ENCODE measurements around the gene TMEM116. TPM values are rescaled to one million over a fixed set of nuclear protein-coding genes. Genes with fewer than 3 reads are reported as not detected.
A peak's percentile ranks its signal among the peaks of the same experiment; 100 is the strongest.
"Not testable (repeated sequence)": the region's sequence is repeated elsewhere in the genome, so short reads cannot be mapped to it uniquely, and the experiment has no call there.

TMEM116 gene
- total RNA-seq, 1 experiment from 2014 or later, result 4.4 TPM

DNA sequence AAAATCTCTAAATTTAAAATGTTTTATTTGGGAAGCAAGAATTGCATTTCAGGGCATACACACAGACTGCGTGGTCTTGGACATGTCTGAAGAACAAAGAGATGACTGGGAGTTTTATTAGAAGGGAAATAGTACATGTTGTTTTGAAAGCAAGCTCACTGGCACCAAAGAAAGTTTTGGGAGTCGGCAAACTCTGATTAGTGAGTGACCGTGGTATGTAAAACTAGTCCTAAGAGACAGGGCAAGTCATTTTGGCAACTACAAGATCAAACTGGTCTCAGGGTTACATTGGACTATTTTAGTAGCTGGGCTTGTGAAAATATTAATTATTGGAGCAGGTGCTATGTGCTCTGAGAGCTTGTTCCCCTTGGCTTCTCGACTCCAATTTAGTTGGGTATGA is 14.9 kb downstream of the TMEM116 start:
- POLR2A ChIA-PET (ENCODE audit: unreplicated experiment), result no interaction called here
- Histone ChIP-seq H3K36me3 (ENCODE audit: low read depth, low read length) (no peaks in the 10 kb centered on the region), H4K20me1 (ENCODE audit: low read length) (no peaks in the 10 kb centered on the region), H3K79me2 (ENCODE audit: low read length) (no peaks in the 10 kb centered on the region), H3K9me2 (replicated peaks; ENCODE audit: low read length) (no peaks in the 10 kb centered on the region), H3K27me3 (ENCODE audit: low read length) (no peaks in the 10 kb centered on the region), H3F3A (ENCODE audit: low read length, unreplicated experiment) (no peaks in the 10 kb centered on the region), H3K9ac (ENCODE audit: low read length) (no peak overlapping the region), H3K27ac (ENCODE audit: low read length) (no peak overlapping the region), H3K4me2 (ENCODE audit: low read length) (no peak overlapping the region), H3K4me1 (ENCODE audit: insufficient read depth, low read length) (peaks cover 5% of the 10 kb centered on the region; the same call in 1 of the 2 replicates), H2AFZ (ENCODE audit: low read length) (no peak overlapping the region), H3K9me3 (ENCODE audit: low read length) (no peaks in the 10 kb centered on the region), H3K4me3 (ENCODE audit: low read length) (no peak overlapping the region)
- TF ChIP-seq EZH2phosphoT487 (IDR thresholded peaks at IDR 0.05; ENCODE audit: borderline replicate concordance, low read length) (no peak), EZH2 (IDR thresholded peaks at IDR 0.05; ENCODE audit: low read length, unreplicated experiment) (no peak)
- TF ChIP-seq, protein P1, sequence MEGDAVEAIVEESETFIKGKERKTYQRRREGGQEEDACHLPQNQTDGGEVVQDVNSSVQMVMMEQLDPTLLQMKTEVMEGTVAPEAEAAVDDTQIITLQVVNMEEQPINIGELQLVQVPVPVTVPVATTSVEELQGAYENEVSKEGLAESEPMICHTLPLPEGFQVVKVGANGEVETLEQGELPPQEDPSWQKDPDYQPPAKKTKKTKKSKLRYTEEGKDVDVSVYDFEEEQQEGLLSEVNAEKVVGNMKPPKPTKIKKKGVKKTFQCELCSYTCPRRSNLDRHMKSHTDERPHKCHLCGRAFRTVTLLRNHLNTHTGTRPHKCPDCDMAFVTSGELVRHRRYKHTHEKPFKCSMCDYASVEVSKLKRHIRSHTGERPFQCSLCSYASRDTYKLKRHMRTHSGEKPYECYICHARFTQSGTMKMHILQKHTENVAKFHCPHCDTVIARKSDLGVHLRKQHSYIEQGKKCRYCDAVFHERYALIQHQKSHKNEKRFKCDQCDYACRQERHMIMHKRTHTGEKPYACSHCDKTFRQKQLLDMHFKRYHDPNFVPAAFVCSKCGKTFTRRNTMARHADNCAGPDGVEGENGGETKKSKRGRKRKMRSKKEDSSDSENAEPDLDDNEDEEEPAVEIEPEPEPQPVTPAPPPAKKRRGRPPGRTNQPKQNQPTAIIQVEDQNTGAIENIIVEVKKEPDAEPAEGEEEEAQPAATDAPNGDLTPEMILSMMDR (conservative IDR thresholded peaks at IDR 0.05; ENCODE audit: low read depth, low read length), result no peak
- CTCF ChIA-PET, result no interaction called here
- intact Hi-C loops (cut with micrococcal nuclease), result no loop called here
- DNase-seq (no peak), ATAC-seq (no peak)
- no TSS peak for BruUV-seq (replicated peaks)

DNA sequence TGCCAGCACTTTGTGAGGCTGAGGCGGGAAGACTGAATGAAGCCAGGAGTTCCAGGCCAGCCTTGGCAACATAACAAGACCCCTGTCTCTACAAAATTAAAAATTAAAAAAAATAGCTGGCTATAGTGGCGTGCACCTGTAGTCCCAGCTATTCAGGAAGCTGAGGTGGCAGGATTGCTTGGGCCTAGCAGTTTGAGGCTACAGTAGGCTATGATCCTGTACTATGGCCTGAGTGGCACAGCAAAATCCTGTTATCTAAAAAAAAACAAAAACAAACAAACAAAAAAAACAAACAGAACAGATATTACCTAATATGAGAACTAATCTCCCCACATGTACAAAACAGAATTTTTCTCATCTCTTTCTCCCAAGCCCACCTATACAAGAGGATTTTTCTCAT is 15.7 kb downstream of the TMEM116 start:
- POLR2A ChIA-PET (ENCODE audit: unreplicated experiment), result no interaction called here
- no peak for ATAC-seq
- Histone ChIP-seq H3K4me1 (ENCODE audit: insufficient read depth, low read length) (peaks cover 5% of the 10 kb centered on the region; the same call in 1 of the 2 replicates), H3F3A (ENCODE audit: low read length, unreplicated experiment) (no peaks in the 10 kb centered on the region), H3K27me3 (ENCODE audit: low read length) (no peaks in the 10 kb centered on the region), H3K79me2 (ENCODE audit: low read length) (no peaks in the 10 kb centered on the region), H3K4me2 (ENCODE audit: low read length) (no peak overlapping the region), H3K9me2 (replicated peaks; ENCODE audit: low read length) (no peaks in the 10 kb centered on the region), H4K20me1 (ENCODE audit: low read length) (no peaks in the 10 kb centered on the region), H2AFZ (ENCODE audit: low read length) (no peak overlapping the region), H3K36me3 (ENCODE audit: low read depth, low read length) (no peaks in the 10 kb centered on the region), H3K9me3 (ENCODE audit: low read length) (no peaks in the 10 kb centered on the region), H3K4me3 (ENCODE audit: low read length) (no peak overlapping the region), H3K27ac (ENCODE audit: low read length) (no peak overlapping the region), H3K9ac (ENCODE audit: low read length) (no peak overlapping the region)
- DNase-seq, result no peak
- intact Hi-C loops (cut with micrococcal nuclease), result no loop called here
- TF ChIP-seq, protein P1 (conservative IDR thresholded peaks at IDR 0.05; ENCODE audit: low read depth, low read length), result no peak
- TF ChIP-seq EZH2 (IDR thresholded peaks at IDR 0.05; ENCODE audit: low read length, unreplicated experiment), result no peak
- TF ChIP-seq EZH2phosphoT487 (IDR thresholded peaks at IDR 0.05; ENCODE audit: borderline replicate concordance, low read length), result no peak
- CTCF ChIA-PET, result no interaction called here
- no TSS peak for BruUV-seq (replicated peaks)

DNA sequence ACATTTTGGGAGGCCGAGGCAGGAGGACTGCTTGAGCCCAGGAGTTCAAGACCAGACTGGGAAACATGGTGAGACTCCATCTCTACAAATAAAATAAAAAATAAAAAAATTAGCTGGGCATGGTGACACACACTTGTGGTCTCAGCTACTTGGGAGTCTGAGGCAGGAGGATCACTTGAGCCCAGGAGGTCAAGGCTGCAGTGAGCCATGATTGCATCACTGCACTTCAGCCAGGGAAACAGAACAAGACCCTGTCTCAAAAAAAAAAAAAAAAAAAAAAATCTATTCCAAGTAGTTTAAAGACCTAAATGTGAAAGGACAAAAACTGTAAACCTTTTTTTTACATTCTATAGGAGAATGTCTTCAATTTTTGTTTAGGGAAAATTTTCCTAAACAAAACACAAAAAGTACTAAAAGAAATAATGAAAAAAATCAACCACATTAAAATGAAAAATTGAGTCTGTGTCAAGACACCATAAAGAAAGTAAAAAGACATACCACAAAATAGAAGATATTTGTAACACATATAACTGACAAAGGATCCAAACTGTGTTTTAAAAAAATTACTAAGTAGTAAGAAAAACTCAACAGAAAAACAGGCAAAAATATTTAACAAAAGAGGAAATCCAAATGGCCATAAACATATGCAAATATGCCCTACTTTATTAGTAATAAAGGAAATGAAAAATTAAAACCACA is 17.0 kb downstream of the TMEM116 start:
- Histone ChIP-seq H2AFZ (ENCODE audit: low read length) (no peak overlapping the region), H3K27me3 (ENCODE audit: low read length) (no peaks in the 10 kb centered on the region), H4K20me1 (ENCODE audit: low read length) (no peaks in the 10 kb centered on the region), H3K36me3 (ENCODE audit: low read depth, low read length) (no peaks in the 10 kb centered on the region), H3K4me3 (ENCODE audit: low read length) (no peak overlapping the region), H3K4me2 (ENCODE audit: low read length) (no peak overlapping the region), H3K79me2 (ENCODE audit: low read length) (no peaks in the 10 kb centered on the region), H3K9ac (ENCODE audit: low read length) (no peak overlapping the region), H3K27ac (ENCODE audit: low read length) (no peak overlapping the region), H3K9me2 (replicated peaks; ENCODE audit: low read length) (no peaks in the 10 kb centered on the region), H3K9me3 (ENCODE audit: low read length) (no peaks in the 10 kb centered on the region), H3F3A (ENCODE audit: low read length, unreplicated experiment) (no peaks in the 10 kb centered on the region), H3K4me1 (ENCODE audit: insufficient read depth, low read length) (peaks cover 5% of the 10 kb centered on the region; the same call in 1 of the 2 replicates)
- no peak for DNase-seq
- intact Hi-C loops (cut with micrococcal nuclease), result no loop called here
- CTCF ChIA-PET, result no interaction called here
- POLR2A ChIA-PET (ENCODE audit: unreplicated experiment), result no interaction called here
- no peak for ATAC-seq
- no TSS peak for BruUV-seq (replicated peaks)
- TF ChIP-seq EZH2phosphoT487 (IDR thresholded peaks at IDR 0.05; ENCODE audit: borderline replicate concordance, low read length) (no peak), EZH2 (IDR thresholded peaks at IDR 0.05; ENCODE audit: low read length, unreplicated experiment) (no peak)
- TF ChIP-seq, protein P1 (conservative IDR thresholded peaks at IDR 0.05; ENCODE audit: low read depth, low read length), result no peak

DNA sequence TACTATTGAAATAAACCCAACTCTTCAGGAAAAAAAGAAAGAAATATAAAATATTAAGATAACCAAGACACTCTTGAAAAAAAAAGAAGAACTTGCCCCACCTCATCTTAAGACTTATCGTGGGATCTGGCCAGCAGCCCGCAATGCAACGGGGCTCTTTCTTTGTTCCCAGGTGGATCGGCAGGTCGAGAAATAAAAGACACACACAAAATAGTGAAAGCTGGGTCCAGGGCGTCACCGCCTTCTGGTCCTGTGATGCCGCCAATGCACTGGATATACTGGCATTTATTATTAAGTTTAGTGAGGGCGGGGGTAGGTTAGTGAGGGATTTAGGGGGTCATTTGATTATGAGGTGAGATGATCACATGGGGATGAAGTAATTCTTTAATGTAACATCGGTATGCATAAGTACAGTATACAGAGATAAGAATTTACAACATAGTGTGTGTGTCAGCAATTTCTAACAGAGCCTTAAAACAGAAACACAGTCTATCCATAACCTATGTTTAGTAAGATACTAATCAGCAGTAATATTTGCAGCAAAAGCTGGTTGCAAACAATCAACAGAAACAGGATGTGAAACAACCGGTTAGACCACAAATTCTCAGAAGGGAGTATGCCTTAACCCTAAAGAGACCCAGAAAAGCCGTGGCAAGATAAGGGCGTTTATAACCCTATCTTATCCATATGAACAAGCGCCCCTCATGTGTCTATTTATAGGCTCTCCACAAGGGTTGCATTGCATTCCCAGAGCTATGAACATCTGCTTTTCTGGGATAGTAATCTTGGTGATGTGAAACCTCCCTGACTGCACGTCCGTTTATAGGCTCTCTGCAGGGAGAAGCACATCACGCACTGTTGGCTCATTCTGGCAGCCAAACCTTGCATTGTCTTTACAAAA is 18.5 kb downstream of the TMEM116 start:
- BruUV-seq (replicated peaks); H3K36me3 ChIP-seq (ENCODE audit: low read depth, low read length); CTCF ChIA-PET; intact Hi-C loops (cut with micrococcal nuclease); H3K9ac ChIP-seq (ENCODE audit: low read length); H4K20me1 ChIP-seq (ENCODE audit: low read length); H3K79me2 ChIP-seq (ENCODE audit: low read length); H3K9me3 ChIP-seq (ENCODE audit: low read length); H2AFZ ChIP-seq (ENCODE audit: low read length); H3K4me2 ChIP-seq (ENCODE audit: low read length); H3K27ac ChIP-seq (ENCODE audit: low read length); POLR2A ChIA-PET (ENCODE audit: unreplicated experiment); ATAC-seq; H3F3A ChIP-seq (ENCODE audit: low read length, unreplicated experiment); H3K9me2 ChIP-seq (replicated peaks; ENCODE audit: low read length); H3K4me1 ChIP-seq (ENCODE audit: insufficient read depth, low read length); H3K4me3 ChIP-seq (ENCODE audit: low read length); H3K27me3 ChIP-seq (ENCODE audit: low read length): not testable (repeated sequence)
- DNase-seq, result peak; percentile 20

Data from PC-3 (cell line).